HEK293 (cell line): Measurements from ENCODE around the gene MACROD1.

Experiments used
- CTCF ChIP-seq: fragments of 450-650 bp; formaldehyde crosslinking; IDR thresholded peaks from 2 replicates; pipeline ENCODE4 v1.5.1; 2016; ENCODE audit warnings: missing biosample characterization, missing genetic modification characterization
- KLF16 ChIP-seq: fragments of 450-650 bp; formaldehyde crosslinking; IDR thresholded peaks from 2 replicates; pipeline ENCODE4 v1.5.1; 2017; ENCODE audit warnings: missing biosample characterization, missing genetic modification characterization
- TSHZ1 ChIP-seq: fragments of 450-650 bp; formaldehyde crosslinking; IDR thresholded peaks from 2 replicates; pipeline ENCODE4 v1.5.1; 2016; ENCODE audit warnings: missing biosample characterization, missing genetic modification characterization, borderline replicate concordance
- ZNF114 ChIP-seq: fragments of 450-650 bp; formaldehyde crosslinking; IDR thresholded peaks from 2 replicates; pipeline ENCODE4 v1.5.0; 2017; ENCODE audit warnings: missing biosample characterization, missing genetic modification characterization
- ZNF302 ChIP-seq: fragments of 450-650 bp; formaldehyde crosslinking; IDR thresholded peaks from 2 replicates; pipeline ENCODE4 v1.5.1; 2016; ENCODE audit warnings: missing biosample characterization, missing genetic modification characterization, low read depth
- ZNF324 ChIP-seq: fragments of 450-650 bp; formaldehyde crosslinking; IDR thresholded peaks from 2 replicates; pipeline ENCODE4 v1.5.1; 2016; ENCODE audit warnings: missing biosample characterization, missing genetic modification characterization
- ZNF394 ChIP-seq: fragments of 450-650 bp; formaldehyde crosslinking; IDR thresholded peaks from 2 replicates; pipeline ENCODE4 v1.5.1; 2016; ENCODE audit warnings: missing biosample characterization, missing genetic modification characterization, mild to moderate bottlenecking, moderate library complexity, borderline replicate concordance
- ZNF670 ChIP-seq: fragments of 450-650 bp; formaldehyde crosslinking; IDR thresholded peaks from 2 replicates; pipeline ENCODE4 v1.5.1; 2016; ENCODE audit warnings: missing biosample characterization, missing genetic modification characterization, low read depth
- TF ChIP-seq, protein P1 (sequence below): fragments of 450-650 bp; formaldehyde crosslinking; IDR thresholded peaks from 2 replicates; pipeline ENCODE4 v1.5.1; 2016; ENCODE audit warnings: missing biosample characterization, missing genetic modification characterization

DNA sequence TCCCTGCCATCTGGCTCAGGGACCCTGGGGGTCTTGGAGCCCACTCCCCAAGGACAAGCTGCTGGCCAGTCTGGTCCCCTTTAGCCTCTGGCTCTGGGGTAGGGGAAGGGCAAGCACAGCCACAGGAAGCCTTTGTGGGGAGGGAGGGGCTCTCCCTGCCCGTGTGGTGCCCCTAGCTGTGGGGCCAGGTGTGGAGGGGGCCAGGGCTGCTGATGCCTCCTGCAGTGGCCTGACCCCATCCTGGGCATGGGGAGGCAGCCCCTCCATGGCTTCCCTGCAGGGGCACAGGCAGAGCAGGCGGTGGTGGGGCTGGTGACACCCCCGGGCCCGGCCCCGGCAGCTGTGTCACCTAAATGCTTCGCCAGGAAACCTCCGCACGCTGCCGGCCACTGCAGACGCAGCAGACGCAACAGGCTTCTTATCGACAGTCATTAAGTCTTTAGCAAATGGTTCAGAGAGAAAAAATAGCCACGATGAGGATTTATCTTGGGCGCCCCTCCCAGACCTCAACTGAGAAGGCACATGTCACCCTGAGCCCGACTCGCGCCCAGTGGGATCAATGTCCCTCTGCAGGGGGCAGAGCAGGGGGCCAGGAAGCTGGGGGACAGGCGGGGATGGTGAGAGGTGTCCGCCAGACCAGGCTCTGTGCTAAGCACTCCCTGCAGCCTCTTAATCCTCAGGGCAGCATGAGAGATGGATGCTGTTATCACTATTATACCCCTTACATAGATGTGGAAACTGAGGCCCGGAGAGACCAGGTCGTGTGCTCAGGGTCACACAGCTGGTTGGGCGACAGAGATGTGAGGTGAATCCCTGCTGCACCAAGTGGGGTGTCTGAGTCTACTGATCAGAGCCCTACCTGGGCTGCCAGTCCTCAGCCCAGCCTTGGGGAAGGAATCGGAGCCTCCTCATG is 96.3 kb downstream of the MACROD1 start:
- no peak for TF ChIP-seq ZNF394 (tag by site-specific recombination)
- TF ChIP-seq ZNF114 (tag by site-specific recombination), result no peak
- TF ChIP-seq CTCF (tag by site-specific recombination), result no peak
- no peak for TF ChIP-seq ZNF324 (tag by site-specific recombination)
- TF ChIP-seq, protein P1, sequence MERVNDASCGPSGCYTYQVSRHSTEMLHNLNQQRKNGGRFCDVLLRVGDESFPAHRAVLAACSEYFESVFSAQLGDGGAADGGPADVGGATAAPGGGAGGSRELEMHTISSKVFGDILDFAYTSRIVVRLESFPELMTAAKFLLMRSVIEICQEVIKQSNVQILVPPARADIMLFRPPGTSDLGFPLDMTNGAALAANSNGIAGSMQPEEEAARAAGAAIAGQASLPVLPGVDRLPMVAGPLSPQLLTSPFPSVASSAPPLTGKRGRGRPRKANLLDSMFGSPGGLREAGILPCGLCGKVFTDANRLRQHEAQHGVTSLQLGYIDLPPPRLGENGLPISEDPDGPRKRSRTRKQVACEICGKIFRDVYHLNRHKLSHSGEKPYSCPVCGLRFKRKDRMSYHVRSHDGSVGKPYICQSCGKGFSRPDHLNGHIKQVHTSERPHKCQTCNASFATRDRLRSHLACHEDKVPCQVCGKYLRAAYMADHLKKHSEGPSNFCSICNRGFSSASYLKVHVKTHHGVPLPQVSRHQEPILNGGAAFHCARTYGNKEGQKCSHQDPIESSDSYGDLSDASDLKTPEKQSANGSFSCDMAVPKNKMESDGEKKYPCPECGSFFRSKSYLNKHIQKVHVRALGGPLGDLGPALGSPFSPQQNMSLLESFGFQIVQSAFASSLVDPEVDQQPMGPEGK (tag by site-specific recombination), result no peak; the same call in 1 of the 2 replicates
- TF ChIP-seq TSHZ1 (tag by site-specific recombination), result no peak
- TF ChIP-seq KLF16 (tag by site-specific recombination), result no peak
- no peak for TF ChIP-seq ZNF302 (tag by site-specific recombination)
- TF ChIP-seq ZNF670 (tag by site-specific recombination), result no peak
